ENCODE results near the gene IMP3.
"Not testable (repeated sequence)": the region's sequence is repeated elsewhere in the genome, so short reads cannot be mapped to it uniquely, and the experiment has no call there.

Gene IMP3, protein sequence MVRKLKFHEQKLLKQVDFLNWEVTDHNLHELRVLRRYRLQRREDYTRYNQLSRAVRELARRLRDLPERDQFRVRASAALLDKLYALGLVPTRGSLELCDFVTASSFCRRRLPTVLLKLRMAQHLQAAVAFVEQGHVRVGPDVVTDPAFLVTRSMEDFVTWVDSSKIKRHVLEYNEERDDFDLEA

DNA sequence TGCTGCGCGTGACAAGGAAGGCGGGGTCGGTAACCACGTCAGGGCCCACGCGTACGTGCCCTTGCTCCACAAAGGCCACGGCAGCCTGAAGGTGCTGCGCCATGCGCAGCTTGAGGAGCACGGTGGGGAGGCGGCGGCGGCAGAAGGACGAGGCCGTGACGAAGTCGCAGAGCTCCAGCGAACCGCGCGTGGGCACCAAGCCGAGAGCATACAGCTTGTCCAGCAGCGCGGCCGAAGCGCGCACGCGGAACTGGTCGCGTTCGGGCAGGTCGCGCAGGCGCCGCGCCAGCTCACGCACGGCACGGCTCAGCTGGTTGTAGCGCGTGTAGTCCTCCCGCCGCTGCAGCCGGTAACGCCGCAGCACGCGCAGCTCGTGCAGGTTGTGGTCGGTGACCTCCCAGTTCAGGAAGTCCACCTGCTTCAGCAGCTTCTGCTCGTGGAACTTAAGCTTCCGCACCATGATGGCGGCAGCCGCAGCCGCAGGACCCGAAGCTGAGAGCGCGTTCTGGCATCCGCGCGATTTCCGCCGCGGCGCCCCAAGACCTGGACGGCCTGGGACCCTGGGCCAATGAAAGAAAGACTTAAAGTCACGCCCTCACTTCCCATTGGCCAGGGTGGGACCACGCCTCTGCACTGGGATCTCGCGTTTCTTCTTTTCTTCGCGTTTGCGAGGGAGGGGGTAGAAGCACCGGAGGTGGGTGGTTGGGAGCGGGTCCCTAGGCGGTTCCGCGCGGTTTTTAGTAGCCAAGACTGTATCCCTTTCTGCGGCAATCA is at the start of gene IMP3:
Gene IMP3, minus strand, starts transcription at position 516 of the 774 bp plus-strand sequence. Its CDS starts 56 bp downstream, at position 460.
- H3K4me3 ChIP-seq (ENCODE audit: low read depth, low read length): peak within 1 kb of the TSS; percentile 94
- DNase-seq (ENCODE audit: low read depth): peak; percentile 88

DNA sequence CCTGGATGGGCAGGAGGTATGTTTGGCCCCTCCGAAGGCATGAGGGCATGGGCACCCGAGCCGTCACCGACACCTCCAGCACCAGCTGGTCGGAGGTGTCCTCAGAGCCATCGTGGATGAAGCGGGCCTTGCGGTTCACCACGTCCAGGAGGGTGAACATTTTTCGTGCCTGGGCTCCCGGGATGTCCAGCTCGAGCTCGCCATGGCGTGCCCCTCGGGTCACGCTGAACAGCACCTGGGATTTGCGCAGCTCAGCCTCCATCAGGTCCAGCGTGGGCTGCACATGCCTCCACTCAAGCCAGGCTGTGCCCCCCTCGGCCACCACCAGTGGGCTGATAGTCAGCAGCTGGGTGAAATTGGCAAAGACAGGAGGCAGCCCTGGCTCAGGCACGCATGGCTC is 49.4 kb upstream of the IMP3 start:
- not testable (repeated sequence) for H3K4me3 ChIP-seq (ENCODE audit: low read depth, low read length); DNase-seq (ENCODE audit: low read depth)

DNA sequence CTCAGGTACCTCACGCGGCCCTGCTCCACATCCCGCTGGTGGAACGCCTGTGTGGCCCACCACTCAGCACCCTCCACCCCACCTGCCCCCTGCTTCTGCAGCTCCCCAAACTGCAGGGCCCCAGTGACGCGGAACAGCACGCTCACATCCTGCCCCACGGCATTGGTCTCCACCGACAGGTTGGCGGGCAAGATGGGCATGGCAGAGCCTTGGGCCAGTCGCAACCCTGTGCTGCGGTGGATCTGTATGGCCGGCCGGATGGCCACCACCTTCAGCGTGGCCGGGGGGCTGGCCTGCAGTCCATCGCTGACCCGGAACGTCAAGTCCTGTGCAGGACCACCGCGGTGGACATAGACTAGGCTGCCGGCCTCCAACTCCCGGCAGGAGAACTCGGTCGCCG is 48.8 kb upstream of the IMP3 start:
- no peak overlapping the region for H3K4me3 ChIP-seq (ENCODE audit: low read depth, low read length)

DNA sequence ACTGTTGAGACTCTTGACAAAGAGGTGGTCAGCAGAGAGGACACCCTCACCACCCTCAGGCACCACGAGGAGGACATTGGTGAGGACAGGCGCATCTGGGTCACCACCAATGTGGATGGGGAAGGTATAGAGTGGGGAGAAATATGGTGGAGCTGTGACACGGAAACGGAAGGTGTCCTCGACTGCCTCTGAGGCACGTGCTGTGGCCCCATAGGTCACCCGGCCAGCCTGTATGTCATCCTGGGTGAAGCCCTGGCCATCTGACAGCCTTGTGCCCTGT is 48.2 kb upstream of the IMP3 start:
- no peak overlapping the region for H3K4me3 ChIP-seq (ENCODE audit: low read depth, low read length)
- DNase-seq (ENCODE audit: low read depth): no peak

More for the DNA sequence above, 48.8 kb upstream of the IMP3 start:
- DNase-seq (ENCODE audit: low read depth): no peak

GRCh38 chr15:75687486-75688277 is 47.7 kb upstream of the IMP3 start:
- no peak overlapping the region for H3K4me3 ChIP-seq (ENCODE audit: low read depth, low read length)
- no peak for DNase-seq (ENCODE audit: low read depth)

DNA sequence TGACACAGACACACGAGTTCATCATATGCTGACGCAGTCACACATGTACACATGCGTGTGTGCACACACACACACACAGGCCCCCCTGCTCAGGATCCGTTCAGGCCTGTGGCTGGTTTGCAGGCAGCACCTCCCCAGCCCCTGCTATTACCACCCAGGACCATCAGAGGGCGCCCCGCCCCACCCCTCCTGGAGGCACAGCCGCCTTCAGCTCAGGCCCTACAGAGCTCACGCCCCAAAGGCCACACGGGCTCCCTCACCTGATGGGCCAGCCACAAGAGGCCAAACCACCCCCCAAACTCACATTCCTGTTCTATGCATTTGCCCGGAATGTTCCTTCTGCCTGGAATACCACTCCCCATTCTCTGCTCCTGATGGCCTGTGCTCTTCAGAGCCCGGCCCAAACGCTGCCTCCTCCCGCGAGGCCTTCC is 46.2 kb upstream of the IMP3 start:
- not testable (repeated sequence) for DNase-seq (ENCODE audit: low read depth); H3K4me3 ChIP-seq (ENCODE audit: low read depth, low read length)

DNA sequence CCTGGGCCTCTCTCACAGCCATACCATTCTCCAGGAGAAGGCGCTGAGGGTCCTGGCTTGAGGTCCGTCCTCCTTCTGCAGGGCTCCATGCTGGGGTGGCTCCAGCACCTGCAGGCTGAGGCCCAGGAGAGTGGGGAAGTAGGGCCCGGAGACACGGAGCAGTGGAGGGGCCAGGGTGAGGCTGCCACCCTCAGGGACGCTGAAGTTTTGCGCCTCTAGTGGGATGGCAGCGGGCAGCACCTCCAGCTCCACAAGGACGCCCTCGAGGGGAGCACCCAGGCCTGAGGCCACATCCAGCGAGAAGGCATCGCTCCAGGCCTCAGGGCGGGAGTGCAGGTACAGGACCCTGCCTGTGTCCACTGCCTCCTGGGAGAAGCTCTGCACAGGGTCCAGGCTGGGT is 45.2 kb upstream of the IMP3 start:
- DNase-seq (ENCODE audit: low read depth): no peak
- H3K4me3 ChIP-seq (ENCODE audit: low read depth, low read length): no peak overlapping the region

DNA sequence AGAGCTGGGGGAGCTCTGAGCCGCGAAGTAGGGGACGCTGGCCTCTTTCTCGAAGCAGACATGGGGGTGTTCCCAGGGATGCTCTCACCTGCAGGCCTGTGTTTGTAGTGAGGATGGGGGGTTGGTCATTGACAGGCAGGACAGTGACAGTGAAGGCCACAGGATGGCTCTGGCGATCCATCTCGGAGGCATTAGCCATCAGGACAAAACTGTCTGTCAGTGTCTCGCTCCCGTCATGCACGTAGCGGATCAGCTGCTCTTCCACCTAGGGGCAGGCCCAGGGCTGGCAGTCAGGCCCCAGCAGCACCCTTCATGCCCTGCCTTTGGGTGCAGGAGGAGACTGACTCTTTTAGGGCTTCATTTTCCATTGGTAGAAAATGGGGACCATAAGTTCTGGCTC is 44.6 kb upstream of the IMP3 start:
- no peak overlapping the region for H3K4me3 ChIP-seq (ENCODE audit: low read depth, low read length)
- DNase-seq (ENCODE audit: low read depth): no peak

DNA sequence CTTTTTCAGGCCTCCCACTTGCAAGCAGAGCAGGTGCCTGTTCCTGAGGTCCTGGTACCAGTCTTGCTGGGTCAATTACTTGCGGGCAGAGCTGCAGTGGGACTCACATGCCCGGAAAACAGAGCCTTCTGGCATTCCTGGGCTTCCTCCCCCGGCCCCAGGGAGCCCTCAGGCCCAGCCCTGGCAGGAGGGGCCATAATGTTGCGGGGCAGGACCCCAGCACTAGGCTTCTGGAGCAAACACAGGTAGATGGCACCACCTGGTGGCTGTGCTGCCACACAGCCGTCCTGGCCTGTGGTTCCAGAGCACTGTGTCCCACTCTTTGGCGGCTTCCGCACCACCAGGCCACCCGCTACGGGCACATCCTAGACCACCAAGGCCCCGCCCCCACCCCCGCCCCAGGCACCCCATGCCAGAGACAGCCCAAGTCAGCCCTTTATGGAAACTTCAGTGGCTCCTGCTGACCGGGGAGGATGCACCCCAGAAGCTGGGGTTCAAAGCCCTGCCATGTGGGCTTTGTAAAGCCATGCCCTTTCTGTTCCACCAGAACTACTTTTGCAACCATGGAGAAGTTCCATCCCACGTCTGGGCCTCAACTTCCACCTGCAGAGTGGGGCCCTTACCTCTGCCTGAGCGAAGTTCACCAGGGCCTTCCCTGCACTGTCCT is 43.8 kb upstream of the IMP3 start:
- DNase-seq (ENCODE audit: low read depth); H3K4me3 ChIP-seq (ENCODE audit: low read depth, low read length): not testable (repeated sequence)

DNA sequence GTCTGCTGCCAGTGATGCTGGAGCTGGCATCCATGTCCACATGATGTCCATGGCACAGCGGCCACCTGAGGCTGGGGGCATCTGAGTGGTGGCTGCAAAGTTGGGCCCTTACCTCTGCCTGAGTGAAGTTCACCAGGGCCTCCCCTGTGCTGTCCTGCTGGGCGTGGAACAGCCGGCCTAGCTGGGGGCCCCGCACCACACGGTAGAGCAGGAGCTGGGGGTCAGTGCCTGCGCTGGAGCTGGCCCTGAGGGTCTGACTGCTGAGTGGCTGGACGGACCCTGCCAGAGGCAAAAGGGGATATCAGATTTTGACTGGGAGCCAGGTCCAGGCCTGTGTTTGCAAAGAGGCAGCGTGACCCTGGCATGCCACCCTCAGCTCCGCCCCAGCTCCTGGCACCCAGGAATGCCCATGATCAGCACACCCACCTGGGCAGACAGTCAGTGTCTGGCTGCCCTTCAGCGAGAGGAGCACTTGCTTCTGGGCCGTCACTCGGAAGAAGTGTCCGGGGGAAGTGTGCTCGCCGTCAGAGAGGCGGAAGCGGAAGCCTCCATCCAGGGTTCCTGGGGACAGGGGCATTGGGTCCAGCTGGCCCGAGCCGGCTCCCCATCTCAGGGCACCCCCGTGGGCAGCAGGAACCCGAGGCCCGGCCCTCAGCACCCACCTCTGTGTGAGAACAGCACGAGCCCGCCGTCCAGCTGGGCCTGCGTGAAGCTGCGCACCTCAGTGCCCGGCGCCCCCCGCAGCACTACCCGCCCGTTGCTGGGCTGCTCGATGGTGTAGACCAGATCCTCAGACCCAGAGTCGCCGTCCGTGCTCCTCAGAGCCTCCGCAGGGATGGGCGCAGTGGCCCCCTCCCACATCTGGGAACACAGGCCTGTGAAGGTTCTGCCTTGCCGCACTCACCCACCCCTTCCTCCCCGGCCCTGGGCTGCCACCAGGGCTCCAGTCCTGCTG is 42.4 kb upstream of the IMP3 start:
- DNase-seq (ENCODE audit: low read depth): no peak
- no peak overlapping the region for H3K4me3 ChIP-seq (ENCODE audit: low read depth, low read length)

DNA sequence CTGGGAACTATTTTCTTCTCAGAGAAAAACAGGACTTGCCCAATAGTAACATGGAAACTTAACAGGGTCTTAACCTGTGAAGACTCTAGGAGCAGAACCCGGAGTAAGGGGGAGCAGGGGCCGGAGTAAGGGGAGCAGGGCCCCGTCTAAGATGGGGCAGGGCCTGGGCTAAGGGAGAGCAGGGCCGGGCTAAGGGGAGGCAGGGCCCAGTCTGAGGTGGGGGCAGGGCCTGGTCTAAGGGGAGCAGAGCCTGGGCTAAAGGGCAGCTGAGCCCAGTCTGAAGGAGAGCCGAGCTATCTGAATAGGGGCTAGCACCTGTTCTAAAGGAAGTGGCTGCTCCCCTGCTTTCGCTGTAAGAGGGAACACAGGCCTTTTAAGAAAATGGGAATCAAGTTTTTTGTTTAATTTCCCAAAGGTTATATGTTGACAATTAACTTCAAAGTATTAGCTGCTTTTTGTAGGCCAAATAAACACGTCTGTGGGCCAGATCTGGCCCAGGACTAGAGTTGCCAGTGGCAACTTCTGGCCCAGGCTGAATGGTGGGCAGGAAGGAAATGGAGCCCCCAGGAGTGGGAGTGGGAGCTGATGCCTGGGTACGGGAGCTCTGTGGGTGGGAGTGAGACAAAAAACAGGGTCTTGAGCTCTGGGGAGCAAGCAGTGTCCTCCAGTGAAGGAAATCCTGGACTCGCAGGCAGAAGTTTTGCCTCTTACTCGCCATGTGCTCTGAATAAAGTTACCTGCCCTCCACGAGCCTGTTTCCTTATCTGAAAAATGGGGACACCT is 40.2 kb upstream of the IMP3 start:
- no peak for DNase-seq (ENCODE audit: low read depth)
- H3K4me3 ChIP-seq (ENCODE audit: low read depth, low read length): no peak overlapping the region

DNA sequence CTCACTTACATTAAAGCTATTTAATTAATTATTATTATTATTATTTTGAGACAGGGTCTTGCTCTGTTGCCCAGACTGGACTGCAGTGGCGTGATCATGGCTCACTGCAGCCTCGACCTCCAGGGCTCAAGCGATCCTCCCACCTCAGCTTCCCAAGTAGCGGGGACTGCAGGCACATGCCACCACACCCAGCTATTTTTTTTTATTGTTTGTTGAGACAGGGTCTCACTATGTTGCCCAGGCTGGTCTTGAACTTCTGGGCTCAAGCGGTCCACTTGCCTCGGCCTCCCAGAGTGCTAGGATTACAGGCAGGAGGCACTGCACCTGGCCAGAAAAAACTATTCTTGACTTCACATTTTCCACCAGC is 38.3 kb upstream of the IMP3 start:
- DNase-seq (ENCODE audit: low read depth): not testable (repeated sequence)

DNA sequence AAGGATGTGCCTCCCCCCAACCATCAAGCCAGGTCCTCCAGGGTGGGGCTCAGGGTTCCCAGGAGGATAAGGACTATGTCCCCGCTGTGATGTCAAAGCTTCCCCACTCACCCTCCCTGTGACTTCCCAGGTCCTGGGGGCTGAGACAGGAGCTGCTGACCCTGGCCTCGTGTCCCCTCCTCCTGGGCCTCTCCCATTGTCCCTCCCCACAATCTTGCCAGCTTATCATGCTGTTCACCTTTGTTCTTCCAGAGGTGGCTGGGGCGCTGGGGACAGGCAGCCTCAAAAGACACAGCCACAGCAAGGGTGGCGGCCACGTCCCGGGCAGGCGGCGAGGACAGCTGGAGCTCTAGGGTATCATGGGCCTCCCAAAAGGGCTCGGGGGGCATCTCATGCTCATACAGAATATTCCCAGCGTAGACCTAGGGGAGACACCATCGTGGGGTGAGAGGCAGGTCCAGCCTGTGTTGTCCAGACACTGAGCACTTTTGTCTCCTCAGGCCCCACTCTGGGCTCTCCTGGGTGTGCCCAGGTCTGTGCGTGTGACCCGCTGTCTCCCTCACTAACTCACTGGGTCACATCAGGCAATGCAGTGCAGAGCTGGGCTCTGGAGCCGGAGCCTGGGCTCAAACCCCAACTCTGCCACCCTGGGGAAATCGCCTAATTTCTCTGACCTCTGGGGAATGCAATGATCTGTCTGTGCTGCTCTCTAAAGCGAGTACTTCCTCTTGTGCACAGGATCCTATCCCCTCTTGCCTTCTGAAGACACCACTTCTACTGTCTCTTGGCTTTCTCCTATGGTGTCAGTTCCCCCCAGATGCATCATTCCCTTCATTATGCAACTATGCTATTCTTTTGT is 37.7 kb upstream of the IMP3 start:
- DNase-seq (ENCODE audit: low read depth): no peak
- no peak overlapping the region for H3K4me3 ChIP-seq (ENCODE audit: low read depth, low read length)

More for the DNA sequence above, 38.3 kb upstream of the IMP3 start:
- not testable (repeated sequence) for H3K4me3 ChIP-seq (ENCODE audit: low read depth, low read length)

GRCh38 chr15:75676688-75677464 is 36.9 kb upstream of the IMP3 start:
- DNase-seq (ENCODE audit: low read depth): no peak
- no peak overlapping the region for H3K4me3 ChIP-seq (ENCODE audit: low read depth, low read length)

DNA sequence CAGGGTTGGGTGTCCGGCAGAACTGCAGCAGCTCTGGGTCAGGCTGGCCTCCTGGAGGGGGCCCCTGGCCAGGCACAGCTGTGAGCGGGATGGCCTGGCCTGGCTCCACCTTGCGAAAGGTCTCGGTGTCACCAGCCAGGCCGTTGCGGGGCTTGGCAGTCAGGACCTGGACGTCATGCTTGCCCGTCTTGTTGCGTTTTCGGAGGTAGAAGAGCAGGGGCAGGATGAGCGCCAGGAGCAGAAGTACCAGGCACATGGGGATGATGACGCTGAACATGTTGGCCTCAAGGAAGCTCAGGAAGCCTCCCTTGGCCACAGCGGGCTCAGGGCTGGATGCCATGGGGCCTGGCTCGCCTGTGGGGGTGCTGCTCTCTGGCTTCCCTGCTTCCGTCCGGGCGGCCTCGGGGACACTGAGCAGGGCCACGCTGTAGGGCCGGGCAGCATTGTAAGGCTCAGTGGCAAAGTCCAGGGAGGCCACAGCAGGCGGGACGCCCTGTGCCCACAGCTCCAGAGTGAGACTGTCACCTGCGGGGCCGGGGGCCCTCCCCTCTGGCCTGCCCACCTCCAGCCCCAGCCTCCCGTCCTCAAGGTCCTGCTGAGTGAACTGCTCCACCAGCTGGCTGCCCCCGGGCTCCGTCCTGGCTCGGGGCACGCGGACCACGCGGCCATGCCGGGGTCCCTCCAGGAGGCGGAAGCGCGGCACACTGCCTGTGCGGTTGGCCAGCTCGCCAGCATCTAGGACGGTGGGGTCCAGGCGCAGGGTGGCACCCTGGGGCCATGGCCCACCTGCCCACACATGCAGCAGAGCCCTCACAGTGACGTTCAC is 35.8 kb upstream of the IMP3 start:
- H3K4me3 ChIP-seq (ENCODE audit: low read depth, low read length): no peak overlapping the region
- no peak for DNase-seq (ENCODE audit: low read depth)

GRCh38 chr15:75674366-75674765 is 34.3 kb upstream of the IMP3 start:
- no peak overlapping the region for H3K4me3 ChIP-seq (ENCODE audit: low read depth, low read length)
- DNase-seq (ENCODE audit: low read depth): no peak

Measured in skeletal muscle cell (primary cell).